Measurements from ENCODE around the gene DOCK1. TPM values are rescaled to one million over a fixed set of nuclear protein-coding genes. Genes with fewer than 3 reads are reported as not detected.

The DOCK1 gene
- total RNA-seq, 2 experiments from 2014 or later, result not detected

DNA sequence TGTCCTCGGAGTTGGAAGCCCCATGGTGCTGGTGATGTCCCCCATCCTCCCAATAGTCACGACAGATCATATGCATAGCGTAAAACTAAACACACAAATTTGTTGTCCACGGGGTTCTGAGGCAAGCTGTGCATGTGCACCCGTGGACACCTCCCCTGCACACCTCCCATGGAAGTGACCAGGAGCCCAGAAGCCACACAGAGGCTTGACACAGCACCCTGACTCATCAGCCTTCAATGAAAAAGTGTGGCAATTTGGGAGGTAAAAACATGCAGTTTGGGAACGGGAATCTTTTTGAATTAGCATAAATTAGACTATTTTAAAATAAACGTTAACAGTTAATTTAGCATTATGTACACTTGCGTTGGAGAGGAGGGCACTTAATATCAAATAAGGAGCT, 554.7 kb downstream of the DOCK1 start:
- ATAC-seq (ENCODE audit: poor library complexity), result no peak
- H3K27me3 Mint-ChIP-seq, result no peaks in the 10 kb centered on the region
- H3K4me1 Mint-ChIP-seq (ENCODE audit: low read depth), result no peaks in the 10 kb centered on the region
- H3K36me3 Mint-ChIP-seq (ENCODE audit: low read depth), result no peaks in the 10 kb centered on the region
- no peak for TF ChIP-seq CTCF (IDR thresholded peaks at IDR 0.05)
- Histone ChIP-seq H3K27me3 (ENCODE audit: control insufficient read depth in 1 of 2, insufficient read depth in 2 of 2, low read length in 2 of 2) (no peaks in the 10 kb centered on the region), H3K36me3 (ENCODE audit: insufficient read depth, low read length) (no peaks in the 10 kb centered on the region), H3K27ac (ENCODE audit: low read depth in 1 of 2, low read length in 2 of 2) (no peak overlapping the region), H3K4me1 (ENCODE audit: insufficient read depth, low read length) (no peaks in the 10 kb centered on the region), H3K4me3 (ENCODE audit: low read length) (no peak overlapping the region), H3K9me3 (ENCODE audit: control insufficient read depth in 1 of 2, insufficient read depth in 1 of 2, low read length in 2 of 2) (peaks cover 0 to 17% of the 10 kb centered on the region in 2 experiments)
- ChIA-PET POLR2A (no interaction called here), CTCF (no interaction called here)
- intact Hi-C loops (cut with DNase I, micrococcal nuclease), result no loop called here
- no peak overlapping the region for H3K4me3 Mint-ChIP-seq
- H3K27ac Mint-ChIP-seq, result no peak overlapping the region
- no peak for DNase-seq
- H3K9me3 Mint-ChIP-seq, result peaks cover 4% of the 10 kb centered on the region

DNA sequence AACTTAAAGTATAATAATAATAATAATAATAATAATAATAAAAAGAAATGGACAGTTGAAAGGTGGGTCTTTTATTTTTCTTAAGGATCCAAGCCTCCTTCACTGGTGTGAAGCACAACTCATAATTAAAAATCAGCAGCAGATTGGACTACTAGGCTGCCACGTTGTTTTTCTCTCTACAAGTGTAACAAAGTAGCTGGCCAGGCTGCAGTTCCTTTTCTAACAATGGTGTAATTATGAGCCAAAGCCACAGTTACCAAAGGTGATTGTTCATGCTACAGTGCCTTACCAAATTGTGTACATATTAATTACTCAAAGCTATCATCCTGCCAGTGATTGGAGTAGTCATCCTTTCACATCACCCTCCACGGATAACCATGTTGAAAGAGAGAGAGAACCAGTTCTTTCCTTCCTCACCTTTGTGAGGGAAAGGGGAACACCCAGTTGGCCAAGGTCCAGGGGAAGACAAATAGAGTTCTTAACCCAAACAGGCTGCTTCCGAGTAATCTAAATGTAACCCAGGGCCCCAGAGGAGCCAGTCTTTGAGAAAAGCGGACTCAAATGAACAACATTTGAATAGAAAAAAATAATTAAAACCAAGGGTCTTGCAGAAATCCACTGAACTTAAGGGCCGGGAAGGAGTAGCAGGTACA, 557.5 kb downstream of the DOCK1 start:
- Mint-ChIP-seq H3K36me3 (ENCODE audit: low read depth) (no peaks in the 10 kb centered on the region), H3K27me3 (no peaks in the 10 kb centered on the region), H3K4me1 (ENCODE audit: low read depth) (no peaks in the 10 kb centered on the region), H3K4me3 (no peak overlapping the region), H3K27ac (no peak overlapping the region), H3K9me3 (peaks cover 4% of the 10 kb centered on the region)
- ChIA-PET POLR2A (no interaction called here), CTCF (no interaction called here)
- DNase-seq, result no peak
- no peak for TF ChIP-seq CTCF (IDR thresholded peaks at IDR 0.05)
- ATAC-seq (ENCODE audit: poor library complexity), result no peak
- H3K9me3 ChIP-seq (ENCODE audit: control insufficient read depth in 1 of 2, insufficient read depth in 1 of 2, low read length in 2 of 2), result peaks cover 0 to 17% of the 10 kb centered on the region in 2 experiments
- no peak overlapping the region for H3K27ac ChIP-seq (ENCODE audit: low read depth in 1 of 2, low read length in 2 of 2)
- H3K4me1 ChIP-seq (ENCODE audit: insufficient read depth, low read length), result no peaks in the 10 kb centered on the region
- no peaks in the 10 kb centered on the region for H3K36me3 ChIP-seq (ENCODE audit: insufficient read depth, low read length)
- no peak overlapping the region for H3K4me3 ChIP-seq (ENCODE audit: low read length)
- no peaks in the 10 kb centered on the region for H3K27me3 ChIP-seq (ENCODE audit: control insufficient read depth in 1 of 2, insufficient read depth in 2 of 2, low read length in 2 of 2)
- intact Hi-C loops (cut with DNase I, micrococcal nuclease), result no loop called here

DNA sequence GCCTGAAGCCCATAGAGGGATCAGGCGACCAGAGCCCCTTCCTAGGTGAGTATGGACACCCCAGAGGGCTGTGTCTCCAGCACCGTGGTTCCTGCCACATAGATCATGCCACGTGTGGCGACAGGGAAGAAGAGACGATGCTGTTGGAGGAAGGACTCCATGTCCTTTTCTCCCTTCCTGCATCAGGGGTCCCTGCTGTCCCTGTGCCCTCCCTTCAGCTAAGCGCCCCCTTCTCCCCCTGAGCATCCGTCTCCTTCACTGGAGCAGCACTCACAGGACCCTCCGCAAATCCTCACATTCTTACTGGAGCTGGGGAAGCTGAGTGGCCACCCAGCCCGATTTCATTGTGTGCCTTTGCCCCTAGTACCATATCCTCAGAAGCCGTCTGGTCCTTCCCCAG, 558.3 kb downstream of the DOCK1 start:
- POLR2A ChIA-PET, result no interaction called here
- intact Hi-C loops (cut with DNase I, micrococcal nuclease), result no loop called here
- H3K27ac Mint-ChIP-seq, result no peak overlapping the region
- no peak for ATAC-seq (ENCODE audit: poor library complexity)
- H3K27me3 ChIP-seq (ENCODE audit: control insufficient read depth in 1 of 2, insufficient read depth in 2 of 2, low read length in 2 of 2), result no peaks in the 10 kb centered on the region
- H3K27me3 Mint-ChIP-seq, result no peaks in the 10 kb centered on the region
- no peak for DNase-seq
- peaks cover 0 to 11% of the 10 kb centered on the region in 2 experiments for H3K9me3 ChIP-seq (ENCODE audit: control insufficient read depth in 1 of 2, insufficient read depth in 1 of 2, low read length in 2 of 2)
- no peaks in the 10 kb centered on the region for H3K4me1 ChIP-seq (ENCODE audit: insufficient read depth, low read length)
- CTCF ChIA-PET, result no interaction called here
- H3K36me3 Mint-ChIP-seq (ENCODE audit: low read depth), result no peaks in the 10 kb centered on the region
- TF ChIP-seq CTCF (IDR thresholded peaks at IDR 0.05), result no peak
- no peak overlapping the region for H3K27ac ChIP-seq (ENCODE audit: low read depth in 1 of 2, low read length in 2 of 2)
- H3K4me3 Mint-ChIP-seq, result no peak overlapping the region
- H3K4me3 ChIP-seq (ENCODE audit: low read length), result no peak overlapping the region
- no peaks in the 10 kb centered on the region for H3K4me1 Mint-ChIP-seq (ENCODE audit: low read depth)
- peaks cover under 1% of the 10 kb centered on the region for H3K9me3 Mint-ChIP-seq
- H3K36me3 ChIP-seq (ENCODE audit: insufficient read depth, low read length), result no peaks in the 10 kb centered on the region
